OCI-M1 (cell line): Measurements from ENCODE around the gene LAMA3.

Source experiments
- DNase-seq: peaks from one replicate; lab custom pipeline; 2025; lab: John Stamatoyannopoulos, UW

Gene LAMA3

DNA sequence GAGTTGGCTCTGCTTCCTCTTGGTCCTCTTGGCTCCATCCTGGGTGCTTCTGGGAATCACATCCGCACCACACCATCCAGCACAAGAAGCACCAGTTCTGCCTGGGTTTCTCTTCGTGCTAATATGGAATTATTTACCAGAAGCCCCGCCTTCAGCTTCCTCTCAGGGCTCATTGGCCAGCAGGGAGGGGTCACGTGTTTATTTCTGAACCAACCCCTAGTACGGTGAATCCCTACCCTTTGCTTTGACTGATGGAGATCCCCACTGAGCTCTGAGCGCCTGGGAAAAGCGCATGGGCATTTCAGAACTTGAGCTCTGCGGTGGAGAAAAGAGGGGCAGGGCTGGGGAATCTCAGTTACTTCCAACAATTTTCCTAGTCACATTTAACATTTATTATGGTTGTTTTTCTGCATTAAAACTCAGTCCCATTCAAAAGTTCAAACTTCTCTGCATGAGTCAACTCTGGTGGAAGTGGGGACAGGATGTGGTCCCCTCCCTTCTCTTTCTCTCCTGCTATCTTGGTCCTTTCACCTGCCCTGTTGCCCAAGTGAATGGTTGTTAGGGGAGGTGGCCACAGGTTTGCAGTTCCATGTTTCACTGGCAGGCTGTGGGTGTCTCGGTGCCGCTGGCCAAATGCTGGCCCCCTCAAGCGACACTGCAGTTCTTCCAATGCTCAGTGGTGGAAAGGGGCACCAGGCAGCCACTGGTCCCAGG lies 248.9 kb downstream of the LAMA3 start:
- no peak for DNase-seq

DNA sequence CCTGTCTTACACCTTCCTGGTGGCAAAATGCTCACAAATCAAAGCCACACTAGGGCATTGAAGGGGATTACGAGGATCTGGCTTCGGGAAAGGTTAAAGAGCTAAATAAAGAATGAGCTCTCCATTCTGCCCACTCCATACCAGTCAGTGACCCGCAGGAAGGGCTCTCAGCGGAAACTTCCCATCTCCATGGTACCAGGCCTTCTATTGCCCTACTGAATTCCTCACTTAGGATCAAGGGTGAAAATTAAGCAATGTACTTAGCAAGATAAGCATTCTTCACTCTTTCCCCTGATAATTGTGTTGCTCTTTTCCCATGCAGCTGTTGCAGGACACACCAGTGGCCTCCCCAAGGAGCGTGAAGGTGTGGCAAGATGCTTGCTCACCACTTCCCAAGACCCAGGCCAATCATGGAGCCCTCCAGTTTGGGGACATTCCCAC lies 249.7 kb downstream of the LAMA3 start:
- no peak for DNase-seq

- no peak for DNase-seq
Observed at GRCh38 chr18:23939366-23939765, 250.1 kb downstream of the LAMA3 start.

- no peak for DNase-seq
Observed at GRCh38 chr18:23939896-23940295, 250.6 kb downstream of the LAMA3 start.

DNA sequence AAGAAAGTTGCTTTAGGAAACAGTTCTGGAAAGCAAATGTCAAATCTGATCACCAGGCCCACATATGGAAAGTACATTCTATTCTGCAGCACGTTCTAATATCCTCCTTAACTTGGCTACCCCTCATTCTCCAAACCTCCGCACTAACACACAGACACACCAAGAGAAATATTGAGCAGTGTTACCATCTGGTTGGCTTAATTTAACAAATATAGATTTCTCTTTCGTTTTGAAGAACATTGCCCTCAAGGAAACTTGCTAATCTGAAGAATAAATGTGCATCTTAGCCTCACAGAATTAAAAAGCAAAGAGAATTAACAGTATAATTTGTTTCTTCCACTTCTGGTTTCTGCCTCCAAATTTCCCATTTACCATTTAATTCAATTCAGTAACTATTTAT lies 252.5 kb downstream of the LAMA3 start:
- DNase-seq, result no peak

- DNase-seq, result no peak
Observed at GRCh38 chr18:23943104-23943503, 253.9 kb downstream of the LAMA3 start.

DNA sequence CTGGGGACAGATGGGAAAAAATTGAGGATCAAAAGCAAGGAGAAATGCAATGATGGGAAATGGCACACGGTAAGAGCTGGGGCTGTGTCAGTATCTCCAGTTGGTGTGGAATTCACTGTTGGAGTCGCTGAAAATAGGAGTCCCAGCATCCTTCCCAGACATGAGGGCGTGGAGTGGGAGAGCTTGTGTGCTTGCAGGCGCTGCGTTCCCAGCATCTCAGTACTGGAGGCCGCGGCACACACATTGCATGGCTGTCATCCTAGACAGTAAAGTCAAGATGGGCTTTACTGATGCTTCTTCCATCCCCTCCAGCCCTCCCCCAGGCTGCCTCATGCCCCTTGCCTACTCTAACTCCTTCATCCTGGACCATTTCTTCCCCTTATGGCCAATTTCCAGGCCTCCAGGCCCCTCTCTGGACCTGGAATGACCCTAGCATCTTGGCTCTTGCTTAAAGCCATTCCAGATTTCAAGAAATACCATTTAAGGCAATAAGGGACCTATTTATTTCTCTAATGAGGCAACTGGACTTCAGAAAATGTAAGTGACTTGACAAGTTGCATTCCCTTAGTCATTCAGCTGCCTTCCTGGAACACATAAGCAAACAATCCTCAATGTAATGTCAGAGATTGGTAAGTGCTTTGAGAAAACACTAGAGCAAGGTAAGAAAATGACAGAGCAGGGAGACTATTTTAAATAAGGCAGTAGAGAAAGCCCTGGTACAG lies 254.8 kb downstream of the LAMA3 start:
- no peak for DNase-seq

- no peak for DNase-seq
Observed at GRCh38 chr18:23945416-23946079, 256.3 kb downstream of the LAMA3 start.

DNA sequence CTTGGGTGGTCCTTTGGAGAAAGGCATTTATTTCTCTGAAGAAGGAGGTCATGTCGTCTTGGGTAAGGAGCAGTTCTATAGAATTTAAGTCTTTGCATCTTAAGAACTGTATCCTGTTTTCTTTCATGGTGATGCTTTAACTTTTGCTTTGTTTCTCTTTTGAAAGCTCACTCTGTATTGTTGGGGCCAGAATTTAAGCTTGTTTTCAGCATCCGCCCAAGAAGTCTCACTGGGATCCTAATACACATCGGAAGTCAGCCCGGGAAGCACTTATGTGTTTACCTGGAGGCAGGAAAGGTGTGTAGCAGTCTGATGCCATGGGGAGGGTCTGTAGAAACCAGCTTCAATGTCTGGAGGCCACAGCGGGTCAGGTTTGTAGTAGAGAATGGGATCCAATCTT lies 260.6 kb downstream of the LAMA3 start:
- DNase-seq, result no peak

DNA sequence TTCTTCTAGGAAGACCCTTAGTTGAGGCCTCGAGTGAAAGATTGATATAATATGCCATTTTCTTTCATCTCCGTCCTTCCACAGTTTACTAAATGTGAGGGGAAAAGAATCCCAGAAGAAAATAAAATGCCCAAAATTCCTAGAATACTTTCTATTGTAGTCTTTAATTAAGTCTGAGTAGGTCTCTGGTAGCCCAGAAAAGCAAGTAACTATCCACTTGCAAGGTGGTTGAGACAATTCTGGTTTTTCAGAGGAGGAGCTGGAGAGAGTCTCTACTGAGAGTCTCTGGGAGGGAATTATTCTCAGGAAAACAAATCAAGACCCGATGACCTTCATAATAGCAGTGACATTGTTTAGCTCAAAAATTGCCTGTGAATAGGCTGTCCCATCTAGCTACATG lies 261.4 kb downstream of the LAMA3 start:
- no peak for DNase-seq

GRCh38 chr18:23951206-23951605 lies 262.0 kb downstream of the LAMA3 start:
- DNase-seq, result no peak

DNA sequence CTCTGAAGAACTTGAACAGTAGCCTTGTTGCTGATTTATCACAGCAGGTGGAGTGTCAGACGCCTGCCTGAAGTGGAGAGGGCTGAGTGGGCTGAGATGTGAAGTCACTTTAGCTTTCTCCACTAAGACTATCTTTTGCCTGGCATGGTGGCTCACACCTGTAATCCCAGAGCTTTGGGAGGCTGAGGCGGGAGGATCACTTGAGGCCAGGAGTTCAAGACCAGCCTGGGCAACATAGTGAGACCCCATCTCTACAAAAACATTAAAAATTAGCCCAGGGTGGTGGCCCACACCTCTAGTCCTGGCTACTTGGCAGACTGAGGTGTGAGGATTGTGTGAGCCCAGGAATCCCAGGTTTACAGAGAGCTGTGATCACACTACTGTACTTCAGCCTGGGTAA lies 264.7 kb downstream of the LAMA3 start:
- DNase-seq, result no peak

- no peak for DNase-seq
Observed at GRCh38 chr18:23956483-23956882, 267.2 kb downstream of the LAMA3 start.

GRCh38 chr18:23958036-23958435 lies 268.8 kb downstream of the LAMA3 start:
- DNase-seq, result no peak

GRCh38 chr18:23963443-23964165 lies 274.4 kb downstream of the LAMA3 start:
- no peak for DNase-seq

- peak; percentile 63 for DNase-seq
Observed at GRCh38 chr18:23964282-23965238, 275.3 kb downstream of the LAMA3 start.

DNA sequence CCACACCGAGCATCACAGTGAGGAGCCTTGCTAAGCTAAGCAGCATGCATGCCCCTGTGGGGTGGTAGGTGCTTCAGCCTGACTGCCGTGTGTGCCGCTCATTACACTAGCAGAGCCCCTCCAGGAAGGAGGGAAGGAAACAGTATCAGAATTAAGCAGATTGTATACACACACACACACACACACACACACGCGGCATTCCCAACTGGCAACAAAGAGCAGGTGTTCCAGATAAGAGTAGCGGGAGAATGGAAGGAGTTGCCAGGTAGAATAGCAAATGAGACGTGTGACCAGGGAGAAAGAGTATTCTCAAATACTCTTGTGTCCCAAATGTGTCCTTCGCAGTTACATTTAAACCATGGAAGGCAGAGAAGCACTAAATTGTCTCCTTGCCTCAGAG lies 277.7 kb downstream of the LAMA3 start:
- no peak for DNase-seq

GRCh38 chr18:23967321-23968089 lies 278.3 kb downstream of the LAMA3 start:
- DNase-seq, result peak; percentile 23

- no peak for DNase-seq
Observed at GRCh38 chr18:23968638-23969604, 279.7 kb downstream of the LAMA3 start.
